Anterior cingulate cortex (tissue), 58 donors: Measurements from ENCODE around the gene HMGB4.

Experiments used
- DNase-seq, 58 donors: peaks; one replicate each; lab custom pipeline; 2025; lab: John Stamatoyannopoulos, UW

The HMGB4 gene, protein sequence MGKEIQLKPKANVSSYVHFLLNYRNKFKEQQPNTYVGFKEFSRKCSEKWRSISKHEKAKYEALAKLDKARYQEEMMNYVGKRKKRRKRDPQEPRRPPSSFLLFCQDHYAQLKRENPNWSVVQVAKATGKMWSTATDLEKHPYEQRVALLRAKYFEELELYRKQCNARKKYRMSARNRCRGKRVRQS

DNA sequence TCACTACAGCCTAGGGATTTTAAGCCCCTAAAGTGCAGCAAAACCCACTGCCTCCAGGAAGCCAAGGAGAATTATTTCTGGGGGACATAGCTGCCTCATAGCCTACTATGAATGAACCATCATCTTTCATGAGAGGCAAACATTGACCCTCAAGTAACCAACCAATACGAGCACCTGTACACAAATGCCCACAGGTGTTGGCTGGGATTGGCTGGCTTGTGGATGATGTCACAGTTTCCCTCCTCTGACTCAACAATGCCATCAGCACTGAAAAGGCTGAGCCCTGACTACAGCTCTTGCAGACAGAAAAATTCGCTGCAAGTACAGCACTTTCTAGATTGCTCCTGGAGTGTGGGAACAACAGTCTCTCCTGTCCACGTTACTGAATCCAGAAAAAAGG is at the start of gene HMGB4:
Gene HMGB4 (plus strand): TSS at position 301 of the 400 bp plus-strand sequence. CDS start 113 bp downstream, outside the sequence.
- DNase-seq = no peak

DNA sequence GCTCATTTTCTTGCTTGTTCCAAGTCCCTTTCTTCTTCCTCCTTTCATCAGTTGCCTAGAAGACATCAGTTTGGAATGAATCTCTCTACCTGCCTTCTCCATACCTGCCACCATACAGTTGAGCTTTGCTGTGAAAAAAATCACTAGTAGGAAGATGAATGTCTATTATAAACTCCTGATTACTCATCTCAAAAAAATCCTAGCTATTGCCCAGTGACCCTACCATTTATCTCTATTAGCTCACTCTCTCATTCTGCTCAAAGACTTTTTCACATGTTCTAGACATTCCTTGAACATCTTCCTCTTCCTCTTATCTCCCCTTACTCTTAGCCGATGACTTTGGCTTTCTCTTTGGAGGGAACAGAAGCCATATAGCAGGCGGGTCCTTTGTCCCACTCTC is 49.7 kb upstream of the HMGB4 start:
- DNase-seq = no peak

DNA sequence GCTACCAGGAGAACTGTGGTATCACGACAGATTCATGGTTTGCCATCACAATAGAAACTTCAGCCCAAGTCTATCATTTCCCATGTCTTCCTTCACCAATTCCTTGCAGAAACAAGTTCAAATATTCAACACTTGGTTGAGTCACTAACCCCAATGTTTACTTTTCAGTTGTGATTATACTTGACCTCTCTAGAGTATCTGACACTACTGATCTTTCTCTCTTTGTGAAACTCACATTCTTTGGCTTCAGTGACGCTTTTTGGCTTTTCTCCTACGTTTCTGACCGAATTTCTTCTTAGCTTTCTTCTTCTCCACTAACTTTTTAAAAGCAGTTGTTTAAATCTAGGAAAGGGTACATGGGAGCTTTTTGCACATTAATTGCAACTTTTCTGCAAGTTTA is 48.8 kb upstream of the HMGB4 start:
- DNase-seq = no peak

DNA sequence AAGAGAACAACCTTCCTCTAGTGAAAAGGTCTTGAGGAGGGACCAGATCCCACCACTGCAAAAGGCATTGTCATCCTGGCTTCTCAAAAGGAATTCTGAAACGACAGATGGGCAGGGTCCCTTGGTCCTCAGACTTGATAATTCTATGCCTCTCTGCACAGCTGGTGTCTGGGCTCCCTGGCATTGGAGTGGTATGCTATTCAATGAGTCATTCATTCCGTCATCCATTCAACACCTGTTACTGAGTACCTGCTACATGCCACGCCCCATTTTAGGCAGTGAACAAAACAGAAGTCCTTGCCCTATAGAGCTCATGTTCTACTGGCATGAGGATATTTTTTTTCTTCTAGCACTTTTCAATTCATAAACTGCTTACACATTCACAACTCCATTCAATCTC is 45.8 kb upstream of the HMGB4 start:
- DNase-seq = no peak

DNA sequence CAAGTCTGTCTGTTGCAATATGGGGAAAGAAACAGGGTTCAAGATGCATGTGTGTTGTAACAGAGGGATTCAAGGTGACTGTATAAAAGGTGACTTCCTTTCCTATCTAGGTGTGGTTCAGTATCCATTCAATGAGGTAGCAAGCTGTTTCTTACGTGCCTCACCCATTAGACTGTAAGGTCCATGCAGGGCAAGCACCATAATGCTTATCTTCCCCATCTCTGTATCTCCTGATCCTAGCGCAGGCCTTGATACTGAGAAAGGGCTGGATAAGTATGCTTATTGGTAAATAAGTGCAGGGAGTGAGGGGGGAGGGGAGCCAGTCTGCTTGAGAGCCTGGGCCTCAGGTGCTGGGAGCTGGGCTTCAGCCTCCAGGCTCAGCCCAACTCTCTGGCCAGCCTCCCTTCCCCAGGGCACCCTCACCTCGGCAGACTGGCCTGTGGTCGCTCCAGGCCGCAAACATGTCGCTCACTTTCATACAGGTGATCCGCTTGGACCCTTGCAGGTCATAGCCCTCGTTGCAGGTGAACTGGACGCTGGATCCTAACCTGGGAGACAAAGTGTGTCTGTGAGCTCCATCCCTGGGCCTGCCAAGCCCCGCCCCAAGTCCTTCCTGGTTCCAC is 44.5 kb upstream of the HMGB4 start:
- no peak for DNase-seq

DNA sequence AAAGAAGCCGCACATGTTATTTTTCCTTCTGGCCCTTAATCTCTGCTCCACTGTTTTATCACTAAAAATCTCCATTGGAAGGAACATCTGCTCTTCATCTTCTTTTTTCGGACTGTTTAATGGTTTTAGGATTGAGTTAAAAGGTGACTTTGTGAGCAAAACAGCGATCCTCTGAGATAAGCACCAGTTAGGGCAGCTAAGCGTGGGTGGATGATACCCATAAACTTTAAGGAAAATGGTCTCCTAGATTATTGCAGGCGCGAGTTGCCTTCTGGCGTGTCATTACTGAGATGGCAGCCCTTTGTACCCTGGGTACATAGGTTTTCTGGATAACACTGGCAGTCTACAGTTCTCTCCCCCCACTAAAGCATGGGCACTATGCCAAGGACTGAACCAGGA is 44.0 kb upstream of the HMGB4 start:
- no peak for DNase-seq

DNA sequence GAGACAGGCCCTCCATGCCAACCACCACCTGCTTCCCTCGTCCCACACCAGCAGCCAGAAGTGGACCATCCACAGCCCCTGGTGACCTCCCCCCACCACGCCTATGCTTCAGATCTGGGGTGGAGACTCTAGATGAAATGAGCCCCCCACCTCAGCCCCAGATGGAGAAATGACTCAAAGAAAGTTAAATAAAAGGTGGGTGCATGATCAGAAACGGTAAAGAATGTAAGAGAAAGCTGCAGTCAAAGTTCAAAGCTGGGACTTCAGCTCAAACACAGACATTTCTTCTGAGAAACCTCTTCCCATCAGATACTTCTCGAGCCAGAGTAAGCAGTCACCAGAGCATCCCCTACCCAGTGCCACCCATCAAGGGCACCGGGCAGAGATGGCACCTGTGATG is 43.1 kb upstream of the HMGB4 start:
- no peak for DNase-seq

DNA sequence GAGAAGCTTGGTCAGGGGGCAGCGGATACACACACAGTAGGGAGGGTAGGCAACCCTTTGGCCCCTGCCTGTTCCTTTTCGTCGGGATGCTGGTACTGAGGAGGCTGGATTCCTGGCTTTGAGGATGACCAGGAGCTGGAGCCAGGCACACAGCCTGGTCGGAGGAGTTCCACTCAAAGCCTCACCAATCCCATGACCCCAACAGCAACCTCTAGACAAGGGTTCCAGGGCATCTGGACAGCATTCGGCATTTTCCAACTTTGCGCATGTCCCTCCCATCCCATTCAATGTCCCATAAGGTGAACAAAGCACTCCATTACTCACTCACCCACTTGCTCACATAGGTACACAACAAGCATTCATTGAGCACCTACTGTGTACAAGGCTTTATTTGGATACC is 42.6 kb upstream of the HMGB4 start:
- no peak for DNase-seq

DNA sequence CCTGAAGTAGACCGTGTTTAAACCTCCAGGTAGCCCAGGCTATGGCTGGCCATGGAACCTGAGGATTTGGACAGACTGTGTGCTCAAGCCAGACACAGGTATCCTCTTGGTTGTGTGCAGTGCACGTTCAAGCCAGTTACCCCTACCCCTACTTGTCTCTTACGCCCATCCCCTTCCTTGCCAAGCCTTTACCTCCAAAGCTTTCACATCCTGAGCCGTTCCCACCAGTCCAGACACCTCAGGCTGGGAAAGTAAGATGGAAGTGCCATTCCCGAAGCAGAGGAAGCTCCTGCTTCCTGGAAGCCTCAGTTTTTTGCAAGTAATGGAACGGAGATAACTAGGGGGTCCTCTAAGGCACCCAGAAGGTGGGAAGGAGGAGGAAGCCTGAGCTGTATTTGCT is 41.5 kb upstream of the HMGB4 start:
- DNase-seq = no peak

DNA sequence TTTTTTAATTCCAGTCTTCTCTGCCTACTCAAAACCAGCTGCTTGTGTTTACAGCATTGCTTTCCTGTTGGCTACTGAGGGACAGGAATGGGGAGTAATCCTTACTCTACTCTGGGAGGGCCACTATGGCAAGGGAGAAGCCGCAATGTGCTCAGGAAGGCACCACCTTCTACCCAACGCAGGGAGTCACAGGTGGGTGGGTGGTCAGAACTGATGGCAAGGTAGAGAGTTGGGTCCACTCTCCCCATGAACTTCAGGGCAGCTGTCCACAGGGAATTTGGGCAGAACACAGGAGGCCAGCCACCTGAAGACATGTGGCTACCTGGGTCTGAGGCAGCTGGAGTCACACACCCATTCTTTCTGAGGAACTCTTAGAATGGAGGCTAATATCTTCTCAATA is 40.5 kb upstream of the HMGB4 start:
- DNase-seq = no peak

DNA sequence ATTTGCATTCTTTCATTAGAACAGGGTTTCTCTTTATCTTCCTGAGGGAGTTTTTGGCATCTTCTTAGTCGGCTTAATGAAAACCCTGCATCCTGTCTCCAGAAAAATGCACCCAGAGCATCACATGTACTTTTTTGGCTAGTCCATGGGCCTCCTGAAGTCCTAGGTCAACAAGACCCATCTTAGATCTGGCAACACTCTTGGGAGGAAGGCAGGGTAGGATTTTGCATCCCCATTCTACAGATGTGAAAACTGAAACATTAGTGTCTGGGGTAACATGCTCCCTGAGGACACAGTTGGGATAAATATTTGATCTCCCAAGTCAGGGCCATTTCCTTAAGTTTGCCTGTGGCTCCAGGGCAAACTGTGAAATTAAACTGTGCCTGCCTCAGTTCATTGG is 40.0 kb upstream of the HMGB4 start:
- DNase-seq = no peak

DNA sequence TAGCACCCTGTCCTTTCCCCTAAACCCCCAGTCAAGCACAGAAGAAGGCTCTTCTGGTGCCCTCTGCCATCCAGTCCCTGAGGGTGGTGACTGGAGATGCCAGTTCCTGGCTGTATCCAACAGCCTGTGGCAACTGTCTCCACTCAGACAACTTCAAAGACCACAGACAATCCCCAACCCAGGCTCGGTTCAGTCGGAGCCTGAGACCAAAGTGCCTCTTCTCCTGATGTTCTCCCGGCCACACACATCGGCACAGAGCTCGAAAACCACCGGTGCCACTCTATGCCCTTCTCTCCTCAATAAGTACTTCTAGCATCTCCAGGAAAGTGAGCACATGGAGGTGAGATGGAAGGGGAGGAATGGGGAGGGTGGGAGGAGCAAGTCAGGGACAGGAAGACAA is 39.6 kb upstream of the HMGB4 start:
- no peak for DNase-seq

DNA sequence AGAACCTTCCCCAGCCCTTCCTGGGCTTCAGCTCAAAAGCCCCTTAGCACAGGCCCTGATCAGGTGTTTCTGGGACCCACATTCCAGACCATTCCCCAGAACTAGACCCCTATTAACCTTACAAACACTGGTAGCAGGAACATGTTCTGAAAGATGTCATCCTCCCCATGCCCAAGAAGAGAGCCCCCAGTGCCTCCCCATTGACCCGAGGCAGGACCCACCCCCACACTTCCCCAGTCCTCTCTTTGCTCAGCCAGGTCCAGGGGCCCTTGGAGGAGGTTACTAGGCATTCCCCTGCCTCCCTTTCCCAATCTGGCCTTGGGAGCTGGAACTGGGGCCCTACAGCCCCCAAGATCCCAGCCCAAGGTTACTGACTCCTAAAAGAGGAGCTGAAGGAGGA is 38.9 kb upstream of the HMGB4 start:
- no peak for DNase-seq

DNA sequence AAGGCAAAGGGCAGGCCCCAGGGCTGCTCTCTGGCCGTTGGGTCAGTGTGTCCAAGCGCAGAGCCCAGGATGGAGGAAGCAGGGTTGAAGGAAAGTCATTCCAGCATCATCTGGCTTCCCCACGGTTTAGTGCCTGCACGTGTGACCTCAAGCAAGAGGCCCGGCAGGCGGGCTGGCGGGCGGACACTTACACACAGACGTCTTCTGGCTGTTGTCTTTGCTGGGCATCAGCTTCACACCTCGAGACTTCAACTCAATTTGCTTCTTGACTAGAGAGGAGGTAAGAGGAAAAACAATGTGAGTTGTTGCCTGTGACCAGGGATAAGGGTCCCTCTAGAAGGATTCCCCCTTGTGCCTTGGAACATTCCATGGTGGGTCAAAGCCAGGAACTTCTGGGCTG is 38.4 kb upstream of the HMGB4 start:
- no peak for DNase-seq

DNA sequence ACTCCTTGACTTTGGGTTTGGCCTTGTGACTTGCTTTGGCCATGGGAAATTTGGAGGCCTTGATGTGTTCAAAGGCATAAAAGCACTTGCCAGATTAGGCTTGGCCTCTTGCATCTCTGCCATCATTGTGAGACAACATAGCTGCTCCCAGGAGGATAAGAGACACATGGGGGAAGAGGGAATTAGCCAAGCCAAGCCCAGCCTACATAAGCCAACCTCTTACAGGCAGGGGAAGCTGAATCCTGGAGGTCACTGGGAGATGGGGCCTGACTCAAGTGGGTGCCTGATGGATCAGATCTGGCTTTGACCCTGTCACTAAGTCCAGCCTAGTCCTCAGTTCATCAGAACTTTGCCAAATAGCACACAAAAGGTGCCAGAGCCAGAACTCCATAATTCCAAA is 37.6 kb upstream of the HMGB4 start:
- DNase-seq = no peak

DNA sequence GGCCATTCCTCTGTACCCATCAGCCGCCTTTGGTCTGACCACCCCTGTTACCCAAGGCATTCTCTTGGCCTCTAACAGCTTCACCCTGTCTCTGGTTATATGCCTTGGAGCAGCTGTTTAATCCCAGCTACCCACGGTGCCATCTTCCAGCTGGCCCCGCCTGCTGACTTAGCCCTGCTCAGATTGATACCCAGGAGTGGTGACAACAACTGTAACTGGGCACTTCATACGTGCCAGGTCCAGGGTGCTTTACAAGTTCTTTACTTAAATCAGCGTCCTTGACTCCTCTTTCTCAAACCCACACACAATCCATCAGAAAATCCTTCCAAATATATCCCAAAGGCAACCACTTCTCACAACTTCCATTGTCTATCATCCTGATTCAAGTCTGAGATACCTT is 37.2 kb upstream of the HMGB4 start:
- DNase-seq = no peak

DNA sequence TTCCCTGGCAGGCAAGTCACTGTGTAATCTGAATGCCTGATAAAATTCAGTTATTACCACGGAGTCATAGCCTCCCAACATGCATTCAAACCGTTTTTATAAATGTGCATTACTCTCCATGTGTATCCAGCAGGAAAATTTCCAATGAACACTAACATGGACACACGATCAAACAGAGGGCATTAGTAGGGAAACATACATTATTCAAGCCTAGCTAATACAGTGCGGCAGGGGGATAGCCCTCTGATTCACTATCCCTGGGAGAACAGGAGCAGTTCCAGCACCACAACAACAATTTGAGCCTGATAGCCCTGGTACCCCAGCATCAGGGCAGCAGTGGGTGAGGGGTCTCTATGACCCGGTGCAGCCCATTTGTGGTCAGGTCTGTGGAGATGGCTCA is 35.8 kb upstream of the HMGB4 start:
- DNase-seq = no peak

DNA sequence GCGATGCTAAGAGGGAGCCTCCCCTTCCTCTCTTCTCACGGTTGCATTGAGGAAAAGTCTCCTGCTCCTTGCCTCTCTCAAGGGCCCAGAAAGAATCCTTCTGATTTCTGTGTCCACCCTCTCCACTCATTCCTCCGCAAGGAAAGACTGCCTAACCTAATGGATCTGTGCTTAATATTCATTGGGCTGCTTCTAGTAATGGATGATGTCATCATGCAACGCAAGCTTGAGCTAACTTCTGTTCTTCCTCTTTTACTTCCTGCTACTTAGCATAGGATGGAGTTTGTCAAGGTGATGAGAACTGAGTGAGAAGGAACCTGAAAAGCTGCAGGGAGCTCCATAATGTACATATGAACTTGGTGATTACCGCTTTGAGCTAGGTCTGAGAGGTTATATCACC is 35.2 kb upstream of the HMGB4 start:
- no peak for DNase-seq

DNA sequence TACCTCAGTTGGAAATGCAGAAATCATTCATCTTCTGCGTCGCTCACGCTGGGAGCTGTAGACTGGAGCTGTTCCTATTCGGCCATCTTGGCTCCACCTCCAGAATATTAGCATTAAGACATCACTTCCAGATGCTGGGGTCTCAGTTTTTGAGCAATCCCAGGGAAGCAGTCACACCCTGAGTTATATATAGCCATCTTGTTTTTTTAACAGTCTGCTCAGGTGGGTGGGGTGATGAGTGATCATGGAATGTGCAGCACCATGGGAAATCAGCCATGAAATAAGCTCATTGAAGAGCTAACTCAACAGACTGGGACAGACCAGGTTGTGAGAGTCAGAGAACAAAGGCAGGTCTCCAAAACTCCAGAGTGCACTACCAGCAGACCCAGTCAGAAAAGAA is 27.0 kb upstream of the HMGB4 start:
- DNase-seq = no peak

DNA sequence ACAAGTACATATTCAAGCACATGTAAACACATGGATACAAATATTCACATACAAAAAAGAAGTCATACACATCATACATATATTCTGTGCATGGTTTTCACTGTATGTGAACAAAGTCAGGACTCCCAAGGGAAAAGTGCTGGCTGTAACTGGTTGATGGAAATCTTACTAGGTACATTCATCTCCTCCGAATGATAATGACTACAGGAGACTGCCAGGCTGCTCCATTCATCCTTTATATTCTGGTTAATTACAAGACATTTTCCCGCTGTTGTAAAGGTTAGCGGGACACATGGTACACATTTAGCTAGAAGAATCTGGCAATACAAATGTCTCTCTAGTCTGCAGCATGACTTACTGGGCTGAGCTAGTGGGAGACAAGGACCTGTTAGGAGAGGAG is 26.2 kb upstream of the HMGB4 start:
- DNase-seq = no peak

DNA sequence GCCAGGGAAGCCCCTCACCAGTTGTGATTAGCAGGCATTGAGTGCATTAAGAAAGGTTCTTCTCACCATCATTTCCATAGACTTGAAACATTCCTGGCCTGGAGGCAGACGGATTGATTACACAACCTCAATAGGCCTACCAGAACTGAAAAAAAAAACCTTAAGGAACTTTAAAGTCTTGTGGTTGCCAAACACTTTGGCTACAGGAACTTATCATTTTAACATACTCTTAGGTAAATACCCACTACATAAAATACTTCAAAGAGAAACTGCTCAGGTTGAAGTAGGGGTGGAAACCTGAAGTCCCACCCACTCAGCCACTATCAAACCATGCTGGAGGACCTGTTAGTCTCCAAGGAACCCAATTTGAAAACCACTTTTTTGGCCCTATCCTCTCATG is 22.4 kb upstream of the HMGB4 start:
- no peak for DNase-seq

DNA sequence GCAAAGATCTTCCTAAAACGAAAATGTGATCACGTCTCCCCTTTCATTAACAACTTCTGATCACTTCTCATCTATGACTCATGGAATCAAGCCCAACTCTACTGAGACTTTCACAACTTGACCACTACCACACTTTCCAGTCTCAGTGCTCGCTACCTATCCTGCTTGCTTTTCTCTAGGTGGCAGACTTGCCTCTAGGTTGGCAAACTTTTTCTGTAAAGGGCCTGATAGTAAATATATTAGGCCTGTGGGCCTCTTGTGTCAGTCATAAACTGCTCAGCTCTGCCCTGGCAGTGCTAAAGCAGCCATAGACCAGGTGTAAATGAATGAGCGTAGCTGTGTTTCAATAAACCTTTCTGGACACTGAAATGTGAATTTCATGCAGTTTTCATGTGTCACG is 21.5 kb upstream of the HMGB4 start:
- no peak for DNase-seq

DNA sequence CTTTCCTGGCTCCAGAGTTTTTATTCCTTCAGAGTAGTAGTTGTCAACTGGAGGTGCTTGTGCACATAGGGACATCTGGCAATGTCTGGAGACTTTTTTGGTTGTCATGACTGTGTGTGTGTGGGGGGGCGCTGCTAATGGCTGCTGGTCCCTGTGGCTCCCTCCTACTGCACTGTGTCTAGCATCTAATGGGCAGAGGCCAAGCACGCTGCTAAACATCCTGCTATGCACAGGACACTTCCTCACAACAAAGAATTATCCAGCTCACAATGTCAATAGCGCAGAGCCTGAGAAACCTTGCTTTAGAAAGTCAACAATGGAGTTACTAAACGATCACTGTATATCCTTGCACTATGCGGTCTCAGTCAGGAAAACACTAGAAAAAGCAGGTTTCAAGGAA is 19.7 kb upstream of the HMGB4 start:
- no peak for DNase-seq
